Middle frontal gyrus (tissue), 1 donor: ENCODE data around the gene OR6Y1.

Experiments
- DNase-seq: peaks from one replicate; pipeline ENCODE4 v3.0.0-alpha.2; 2015; ENCODE audit warnings: low spot score; ENCODE audit errors: extremely low spot score

OR6Y1 gene

GRCh38 chr1:158506369-158506987 is 47.7 kb downstream of the OR6Y1 start:
- no peak for DNase-seq

- DNase-seq: no peak
These were observed 57.8 kb downstream of the OR6Y1 start for GRCh38 chr1:158496374-158496773.

- DNase-seq: no peak
These were observed 59.4 kb downstream of the OR6Y1 start for GRCh38 chr1:158494796-158495195.
